Prostate gland (tissue), 2 donors: ENCODE data around the gene SH2D6. TPM values are rescaled to one million over a fixed set of nuclear protein-coding genes. Genes with fewer than 3 reads are reported as not detected.

ENCODE experiments used
- DNase-seq: peaks from one replicate; pipeline ENCODE4 v3.0.0-alpha.2; 2019; ENCODE audit warnings: low spot score
- H3K27ac ChIP-seq, 2 donors: fragments of 200-600 bp; sonication (generic); 2 replicates each; pipeline ENCODE4 v1.5.1; 2017 to 2019
- H3K27me3 ChIP-seq: fragments of 200-600 bp; sonication (generic); replicated peaks from 2 replicates; pipeline ENCODE4 v1.5.1; 2019; ENCODE audit not compliant: insufficient read depth
- H3K36me3 ChIP-seq, 2 donors: fragments of 200-600 bp; sonication (generic); 1 replicate in 1 of 2; 2 replicates in 1 of 2; pipeline versions ENCODE4 v1.5.1 to v1.8.1; 2017 to 2019
- H3K4me1 ChIP-seq: fragments of 200-600 bp; sonication (generic); replicated peaks from 2 replicates; pipeline ENCODE4 v1.5.1; 2019
- H3K4me3 ChIP-seq, 2 donors: fragments of 200-600 bp; sonication (generic); 2 replicates each; pipeline ENCODE4 v1.5.1; 2017 to 2019
- H3K9me3 ChIP-seq: fragments of 200-600 bp; sonication (generic); 2 replicates; pipeline ENCODE4 v1.5.1; 2017
- POLR2A ChIP-seq: fragments of 450-650 bp; IDR thresholded peaks from one replicate; pipeline ENCODE4 v1.6.1; 2016; ENCODE audit warnings: antibody characterized with exemption, mild to moderate bottlenecking
- POLR2AphosphoS5 ChIP-seq: sonication (generic); formaldehyde crosslinking; IDR thresholded peaks from one replicate; pipeline ENCODE4 v1.6.1; 2017; ENCODE audit warnings: antibody characterized with exemption
- whole genome bisulfite sequencing: methylation state at CpG from one replicate; pipeline ENCODE4 v1.1.5; 2018; 5-methylcytosine and 5-hydroxymethylcytosine counted together
- intact Hi-C: fragments of 100-400 bp; cut with DNase I; formaldehyde crosslinking; loops from one replicate; pipeline ENCODE4 v1.14.2; 2022
- total RNA-seq, 2 donors: library from RNA; depleted of rRNA; stranded (reverse); fragments of >200 nt; gene quantifications; one replicate each; pipeline ENCODE4 v1.1.0, GENCODE V29; 2016
- TF ChIP-seq, protein P1 (sequence below), 4 experiments: fragments of 200-600 bp in 2 of 4; fragments of 450-650 bp in 2 of 4; sonication (generic) in 2 of 4; IDR thresholded peaks; 1 replicate in 3 of 4; 2 replicates in 1 of 4; pipeline ENCODE4 v1.5.1; 2016 to 2019; ENCODE audit warnings: antibody characterized with exemption in 4 of 4, mild to moderate bottlenecking in 2 of 4, moderate library complexity in 2 of 4

SH2D6 gene
- total RNA-seq, 2 donors from 2014 or later = 0.23 to 1.8 TPM

- Histone ChIP-seq H3K27me3 (no peaks in the 10 kb centered on the region), H3K36me3 (no peaks in the 10 kb centered on the region), H3K9me3 (no peaks in the 10 kb centered on the region), H3K27ac (no peak overlapping the region), H3K4me3 (no peak overlapping the region), H3K4me1 (peaks cover 3% of the 10 kb centered on the region)
- TF ChIP-seq POLR2A = no peak
- TF ChIP-seq, protein P1, sequence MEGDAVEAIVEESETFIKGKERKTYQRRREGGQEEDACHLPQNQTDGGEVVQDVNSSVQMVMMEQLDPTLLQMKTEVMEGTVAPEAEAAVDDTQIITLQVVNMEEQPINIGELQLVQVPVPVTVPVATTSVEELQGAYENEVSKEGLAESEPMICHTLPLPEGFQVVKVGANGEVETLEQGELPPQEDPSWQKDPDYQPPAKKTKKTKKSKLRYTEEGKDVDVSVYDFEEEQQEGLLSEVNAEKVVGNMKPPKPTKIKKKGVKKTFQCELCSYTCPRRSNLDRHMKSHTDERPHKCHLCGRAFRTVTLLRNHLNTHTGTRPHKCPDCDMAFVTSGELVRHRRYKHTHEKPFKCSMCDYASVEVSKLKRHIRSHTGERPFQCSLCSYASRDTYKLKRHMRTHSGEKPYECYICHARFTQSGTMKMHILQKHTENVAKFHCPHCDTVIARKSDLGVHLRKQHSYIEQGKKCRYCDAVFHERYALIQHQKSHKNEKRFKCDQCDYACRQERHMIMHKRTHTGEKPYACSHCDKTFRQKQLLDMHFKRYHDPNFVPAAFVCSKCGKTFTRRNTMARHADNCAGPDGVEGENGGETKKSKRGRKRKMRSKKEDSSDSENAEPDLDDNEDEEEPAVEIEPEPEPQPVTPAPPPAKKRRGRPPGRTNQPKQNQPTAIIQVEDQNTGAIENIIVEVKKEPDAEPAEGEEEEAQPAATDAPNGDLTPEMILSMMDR (IDR thresholded peaks at IDR 0.05) = no peak
- no peak for TF ChIP-seq POLR2AphosphoS5
- 94% methylated on average over 8 of the region's 8 CpGs for WGBS
- intact Hi-C loops = no loop called here
- DNase-seq = no peak
Observed at GRCh38 chr2:85448461-85449213, 30.1 kb downstream of the SH2D6 start.

- no peak for DNase-seq
- TF ChIP-seq POLR2AphosphoS5 (no peak), POLR2A (no peak)
- TF ChIP-seq, protein P1 (IDR thresholded peaks at IDR 0.05) = no peak
Observed at GRCh38 chr2:85449214-85449588, 30.7 kb downstream of the SH2D6 start.

DNA sequence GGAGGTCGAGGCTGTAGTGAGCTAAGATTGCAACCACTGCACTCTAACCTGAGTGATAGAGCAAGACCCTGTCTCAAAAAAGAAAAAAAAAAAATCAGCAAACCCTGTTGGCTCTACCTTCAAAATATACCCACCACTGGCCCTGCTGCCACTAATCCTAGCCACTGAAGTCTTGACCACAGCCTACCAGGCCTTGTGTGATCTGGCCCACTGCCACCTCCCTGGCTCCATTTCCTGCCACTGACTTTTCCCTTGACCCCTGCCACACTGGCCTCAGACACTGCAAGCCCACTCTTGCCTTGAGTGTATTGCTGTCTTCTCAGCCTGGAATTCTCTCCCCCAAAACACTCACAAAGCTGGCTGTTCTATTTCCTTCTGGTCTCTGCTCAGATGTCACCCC is 33.7 kb downstream of the SH2D6 start:
- 100% methylated on average over 1 of the region's 1 CpG for WGBS
- no peaks in the 10 kb centered on the region for H3K36me3 ChIP-seq
- no peak overlapping the region for H3K4me3 ChIP-seq
- no peaks in the 10 kb centered on the region for H3K27me3 ChIP-seq
- intact Hi-C loops = no loop called here
- TF ChIP-seq POLR2A = no peak
- no peak for TF ChIP-seq POLR2AphosphoS5
- TF ChIP-seq, protein P1 (IDR thresholded peaks at IDR 0.05) = no peak
- H3K9me3 ChIP-seq = no peaks in the 10 kb centered on the region
- DNase-seq = no peak
- H3K4me1 ChIP-seq = no peaks in the 10 kb centered on the region
- H3K27ac ChIP-seq = no peak overlapping the region

More at GRCh38 chr2:85449214-85449588, 30.7 kb downstream of the SH2D6 start:
- Histone ChIP-seq H3K27ac (no peak overlapping the region), H3K27me3 (no peaks in the 10 kb centered on the region), H3K9me3 (no peaks in the 10 kb centered on the region), H3K4me3 (no peak overlapping the region), H3K4me1 (peaks cover 3% of the 10 kb centered on the region), H3K36me3 (no peaks in the 10 kb centered on the region)
- intact Hi-C loops = no loop called here
- WGBS = 85% methylated on average over 7 of the region's 7 CpGs

DNA sequence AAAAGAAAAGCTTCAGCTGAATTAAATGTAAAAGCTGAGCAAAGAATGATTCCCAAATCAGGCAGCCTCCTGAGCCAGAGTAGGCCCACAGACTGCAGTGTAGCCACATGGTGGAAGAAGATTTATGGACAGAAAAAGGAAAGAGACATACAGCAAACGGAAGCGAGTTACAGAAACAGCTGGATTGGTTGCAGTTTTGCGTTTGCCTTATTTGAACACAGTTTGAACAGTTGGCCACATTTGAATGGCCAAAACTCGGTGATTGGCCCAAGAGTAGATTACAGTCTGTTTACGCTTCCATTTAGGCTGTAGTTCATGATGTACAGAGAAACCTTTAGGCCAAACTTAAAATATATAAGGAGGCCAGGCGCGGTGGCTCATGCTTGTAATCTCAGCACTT is 35.1 kb downstream of the SH2D6 start:
- Histone ChIP-seq H3K27ac (no peak overlapping the region), H3K36me3 (no peaks in the 10 kb centered on the region), H3K4me3 (no peak overlapping the region), H3K4me1 (no peaks in the 10 kb centered on the region), H3K27me3 (no peaks in the 10 kb centered on the region), H3K9me3 (no peaks in the 10 kb centered on the region)
- TF ChIP-seq POLR2AphosphoS5 (no peak), POLR2A (no peak)
- TF ChIP-seq, protein P1 (IDR thresholded peaks at IDR 0.05) = no peak
- intact Hi-C loops = no loop called here
- 86% methylated on average over 7 of the region's 7 CpGs for WGBS
- no peak for DNase-seq

DNA sequence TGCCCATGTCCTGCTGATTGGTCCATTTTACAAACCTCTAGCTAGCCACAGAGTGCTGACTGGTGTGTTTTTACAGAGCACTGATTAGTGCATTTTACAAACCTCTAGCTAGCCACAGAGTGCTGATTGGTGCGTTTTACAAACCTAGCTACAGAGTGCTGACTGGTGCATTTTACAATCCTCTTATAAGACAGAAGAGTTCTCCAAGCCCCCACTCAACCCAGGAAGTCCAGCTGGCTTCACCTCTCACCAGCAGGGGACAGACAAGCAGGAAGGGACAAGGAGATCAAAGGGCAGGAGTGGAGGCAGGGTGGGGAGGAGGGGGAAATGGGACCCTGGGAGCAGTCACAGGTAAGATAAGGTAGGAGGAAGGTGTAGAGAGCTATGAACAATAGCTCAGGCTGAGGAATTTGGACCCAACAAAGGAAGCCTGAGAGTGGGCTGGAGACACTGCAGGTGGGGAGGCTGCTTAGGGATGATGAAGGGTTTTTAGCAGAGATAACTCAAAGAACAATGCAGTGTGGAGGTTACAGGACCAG is 37.1 kb downstream of the SH2D6 start:
- Histone ChIP-seq H3K36me3 (no peaks in the 10 kb centered on the region), H3K4me3 (no peak overlapping the region), H3K27ac (no peak overlapping the region), H3K27me3 (no peaks in the 10 kb centered on the region), H3K4me1 (no peaks in the 10 kb centered on the region), H3K9me3 (no peaks in the 10 kb centered on the region)
- 82% methylated on average over 1 of the region's 1 CpG for WGBS
- no peak for DNase-seq
- intact Hi-C loops = no loop called here
- TF ChIP-seq POLR2AphosphoS5 = no peak
- TF ChIP-seq, protein P1 (IDR thresholded peaks at IDR 0.05) = no peak
- TF ChIP-seq POLR2A = no peak
